ENCODE measurements around the gene SIL1. TPM values are rescaled to one million over a fixed set of nuclear protein-coding genes. Genes with fewer than 3 reads are reported as not detected.

Gene SIL1
- total and polyA plus RNA-seq, 2 donors (not counting 3 experiments of a cell fraction or from before 2014, with no cell fraction given): 47.6 to 67.2 TPM

DNA sequence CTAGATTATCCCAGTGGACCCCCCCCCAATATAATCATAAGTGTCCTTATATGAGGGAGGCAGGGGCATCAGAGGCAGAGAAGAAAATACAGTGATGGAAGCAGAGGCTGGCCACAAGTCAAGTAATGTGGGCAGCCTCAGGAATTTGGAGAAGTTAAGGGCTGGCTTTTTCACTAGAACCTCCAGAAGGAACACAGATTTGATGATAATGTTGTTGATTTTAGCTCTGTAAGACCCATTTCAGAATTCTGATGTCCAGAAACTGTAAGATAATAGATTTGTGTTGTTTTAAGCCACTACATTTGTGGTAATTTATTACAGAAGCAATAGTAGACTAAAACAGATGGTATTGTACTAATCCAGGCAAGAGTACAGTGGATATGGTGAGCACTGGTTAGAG is 286.7 kb downstream of the SIL1 start:
- Histone ChIP-seq H3K79me2 (ENCODE audit: control insufficient read depth, insufficient read depth, low read length) (peaks cover 13% of the 10 kb centered on the region), H3K9ac (replicated peaks; ENCODE audit: extremely low read depth, insufficient read depth, low read length) (no peak overlapping the region), H3K4me1 (ENCODE audit: control insufficient read depth, extremely low read depth, insufficient read depth, low read length) (no peaks in the 10 kb centered on the region), H3K27ac (ENCODE audit: insufficient read depth, low read depth, low read length) (no peak overlapping the region), H3K36me3 (ENCODE audit: control insufficient read depth in 2 of 2, extremely low read depth in 1 of 2, insufficient read depth in 2 of 2, low read length in 2 of 2) (peaks cover 2 to 6% of the 10 kb centered on the region in 2 experiments), H4K20me1 (replicated peaks; ENCODE audit: control insufficient read depth, extremely low read depth, insufficient read depth, low read length) (peaks cover 3% of the 10 kb centered on the region), H3K4me3 (replicated peaks in 1 of 3; ENCODE audit: insufficient read depth in 1 of 3, low read depth in 1 of 3, low read length in 3 of 3) (no peak overlapping the region), H3K27me3 (ENCODE audit: control insufficient read depth in 2 of 2, insufficient read depth in 2 of 2, low read length in 2 of 2) (no peaks in the 10 kb centered on the region), H2AFZ (ENCODE audit: low read depth, low read length) (no peak overlapping the region), H3K4me2 (ENCODE audit: insufficient read depth, low read length) (no peak overlapping the region), H3K9me1 (replicated peaks; ENCODE audit: control insufficient read depth, extremely low read depth, insufficient read depth, low read length) (no peaks in the 10 kb centered on the region), H3K9me3 (replicated peaks; ENCODE audit: control insufficient read depth, insufficient read depth, low read length) (no peaks in the 10 kb centered on the region)
- intact Hi-C loops (cut with micrococcal nuclease): no loop called here
- DNase-seq (ENCODE audit: low read depth, low spot score) (no peak), FAIRE-seq (no peak)
- TF ChIP-seq GATA2 (IDR thresholded peaks at IDR 0.05; ENCODE audit: insufficient read depth, insufficient read length, low read depth, low read length) (no peak), FOS (IDR thresholded peaks at IDR 0.05; ENCODE audit: borderline replicate concordance, insufficient read depth, low read length) (no peak), POLR2A (IDR thresholded peaks at IDR 0.05; ENCODE audit: low read depth, low read length) (no peak), JUN (IDR thresholded peaks at IDR 0.05; ENCODE audit: borderline replicate concordance, insufficient read depth, insufficient read length, low read depth) (no peak), EZH2 (IDR thresholded peaks at IDR 0.05; ENCODE audit: borderline replicate concordance, low read depth, low read length, severe bottlenecking) (no peak), POLR2AphosphoS5 (IDR thresholded peaks at IDR 0.05; ENCODE audit: insufficient read depth, low read depth, low read length) (no peak), MYC (IDR thresholded peaks at IDR 0.05; ENCODE audit: low read depth, low read length) (no peak)
- TF ChIP-seq, protein P1, sequence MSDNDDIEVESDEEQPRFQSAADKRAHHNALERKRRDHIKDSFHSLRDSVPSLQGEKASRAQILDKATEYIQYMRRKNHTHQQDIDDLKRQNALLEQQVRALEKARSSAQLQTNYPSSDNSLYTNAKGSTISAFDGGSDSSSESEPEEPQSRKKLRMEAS (IDR thresholded peaks at IDR 0.05; ENCODE audit: insufficient read depth, insufficient read length): no peak
- TF ChIP-seq, protein P2, sequence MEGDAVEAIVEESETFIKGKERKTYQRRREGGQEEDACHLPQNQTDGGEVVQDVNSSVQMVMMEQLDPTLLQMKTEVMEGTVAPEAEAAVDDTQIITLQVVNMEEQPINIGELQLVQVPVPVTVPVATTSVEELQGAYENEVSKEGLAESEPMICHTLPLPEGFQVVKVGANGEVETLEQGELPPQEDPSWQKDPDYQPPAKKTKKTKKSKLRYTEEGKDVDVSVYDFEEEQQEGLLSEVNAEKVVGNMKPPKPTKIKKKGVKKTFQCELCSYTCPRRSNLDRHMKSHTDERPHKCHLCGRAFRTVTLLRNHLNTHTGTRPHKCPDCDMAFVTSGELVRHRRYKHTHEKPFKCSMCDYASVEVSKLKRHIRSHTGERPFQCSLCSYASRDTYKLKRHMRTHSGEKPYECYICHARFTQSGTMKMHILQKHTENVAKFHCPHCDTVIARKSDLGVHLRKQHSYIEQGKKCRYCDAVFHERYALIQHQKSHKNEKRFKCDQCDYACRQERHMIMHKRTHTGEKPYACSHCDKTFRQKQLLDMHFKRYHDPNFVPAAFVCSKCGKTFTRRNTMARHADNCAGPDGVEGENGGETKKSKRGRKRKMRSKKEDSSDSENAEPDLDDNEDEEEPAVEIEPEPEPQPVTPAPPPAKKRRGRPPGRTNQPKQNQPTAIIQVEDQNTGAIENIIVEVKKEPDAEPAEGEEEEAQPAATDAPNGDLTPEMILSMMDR (IDR thresholded peaks at IDR 0.05; ENCODE audit: extremely low read depth in 1 of 2, insufficient read depth in 1 of 2, low read depth in 1 of 2, low read length in 2 of 2): no peak
- dilution Hi-C loops (cut with MboI; ENCODE audit: extremely low pct_ligation_motif_present, low sequenced_read_pairs): no loop called here
- CTCF ChIA-PET: interaction anchor here (0.9 kb wide), 1 partner anchor 86 kb away, joined by 5 read pairs; no protein-coding TSS in a partner anchor
- BruUV-seq (replicated peaks): no TSS peak
- POLR2A ChIA-PET: no interaction called here
